Measurements from ENCODE around the gene ATP8B1.

ATP8B1 gene

GRCh38 chr18:57792631-57793301 lies 10.3 kb downstream of the ATP8B1 start:
- no peak for DNase-seq (ENCODE audit: low read depth)

- DNase-seq (ENCODE audit: low read depth), result no peak
Observed at GRCh38 chr18:57791911-57792310, 11.2 kb downstream of the ATP8B1 start.

- no peak for DNase-seq (ENCODE audit: low read depth)
Observed at GRCh38 chr18:57791192-57791591, 11.9 kb downstream of the ATP8B1 start.

- no peak for DNase-seq (ENCODE audit: low read depth)
Observed at GRCh38 chr18:57790316-57790715, 12.8 kb downstream of the ATP8B1 start.

GRCh38 chr18:57789759-57790158 lies 13.4 kb downstream of the ATP8B1 start:
- no peak for DNase-seq (ENCODE audit: low read depth)

- no peak for DNase-seq (ENCODE audit: low read depth)
Observed at GRCh38 chr18:57789090-57789489, 14.0 kb downstream of the ATP8B1 start.

- DNase-seq (ENCODE audit: low read depth), result no peak
Observed at GRCh38 chr18:57787068-57787685, 15.9 kb downstream of the ATP8B1 start.

- no peak for DNase-seq (ENCODE audit: low read depth)
Observed at GRCh38 chr18:57785751-57786437, 17.2 kb downstream of the ATP8B1 start.

GRCh38 chr18:57784801-57785114 lies 18.4 kb downstream of the ATP8B1 start:
- DNase-seq (ENCODE audit: low read depth), result no peak

- DNase-seq (ENCODE audit: low read depth), result no peak
Observed at GRCh38 chr18:57784034-57784800, 18.9 kb downstream of the ATP8B1 start.

- DNase-seq (ENCODE audit: low read depth), result no peak
Observed at GRCh38 chr18:57782049-57782448, 21.1 kb downstream of the ATP8B1 start.

GRCh38 chr18:57780706-57781347 lies 22.3 kb downstream of the ATP8B1 start:
- DNase-seq (ENCODE audit: low read depth), result no peak

- DNase-seq (ENCODE audit: low read depth), result no peak
Observed at GRCh38 chr18:57780318-57780705, 22.8 kb downstream of the ATP8B1 start.

GRCh38 chr18:57776767-57777166 lies 26.3 kb downstream of the ATP8B1 start:
- no peak for DNase-seq (ENCODE audit: low read depth)

- no peak for DNase-seq (ENCODE audit: low read depth)
Observed at GRCh38 chr18:57776354-57776753, 26.8 kb downstream of the ATP8B1 start.

- no peak for DNase-seq (ENCODE audit: low read depth)
Observed at GRCh38 chr18:57775937-57776336, 27.2 kb downstream of the ATP8B1 start.

GRCh38 chr18:57772387-57772799 lies 30.7 kb downstream of the ATP8B1 start:
- no peak for DNase-seq (ENCODE audit: low read depth)

GRCh38 chr18:57771626-57772025 lies 31.5 kb downstream of the ATP8B1 start:
- DNase-seq (ENCODE audit: low read depth), result no peak

GRCh38 chr18:57771193-57771592 lies 31.9 kb downstream of the ATP8B1 start:
- no peak for DNase-seq (ENCODE audit: low read depth)

GRCh38 chr18:57768537-57769326 lies 34.4 kb downstream of the ATP8B1 start:
- no peak for DNase-seq (ENCODE audit: low read depth)

GRCh38 chr18:57767259-57768050 lies 35.7 kb downstream of the ATP8B1 start:
- DNase-seq (ENCODE audit: low read depth), result no peak

Data from T-helper 22 cell (primary cell).